Stromal cell of bone marrow (primary cell): ENCODE results near the gene WDR33.
"Not testable (repeated sequence)": the region's sequence is repeated elsewhere in the genome, so short reads cannot be mapped to it uniquely, and the experiment has no call there.

Source experiments
- DNase-seq: peaks from one replicate; pipeline ENCODE4 v3.0.0-alpha.2; 2012; ENCODE audit warnings: low read depth

WDR33 gene

DNA sequence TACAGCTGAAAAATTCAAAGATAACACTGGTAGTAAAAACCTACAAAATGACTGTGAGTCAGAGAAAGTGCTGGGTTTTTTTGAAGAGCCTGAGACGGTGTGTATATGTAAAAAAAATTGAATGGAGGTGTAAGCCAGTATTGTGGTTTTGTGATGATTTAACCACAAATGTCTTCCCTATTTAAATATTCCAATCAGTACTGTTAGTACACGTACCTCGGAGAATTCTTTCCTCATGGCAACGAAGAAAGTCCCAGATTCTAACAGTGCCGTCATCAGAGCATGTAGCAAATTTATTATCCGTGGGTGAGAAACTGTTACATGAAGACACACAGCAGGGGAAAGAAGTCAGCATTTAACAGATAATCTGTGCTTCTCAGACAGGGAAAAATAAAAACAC is 48.1 kb downstream of the WDR33 start:
- no peak for DNase-seq

DNA sequence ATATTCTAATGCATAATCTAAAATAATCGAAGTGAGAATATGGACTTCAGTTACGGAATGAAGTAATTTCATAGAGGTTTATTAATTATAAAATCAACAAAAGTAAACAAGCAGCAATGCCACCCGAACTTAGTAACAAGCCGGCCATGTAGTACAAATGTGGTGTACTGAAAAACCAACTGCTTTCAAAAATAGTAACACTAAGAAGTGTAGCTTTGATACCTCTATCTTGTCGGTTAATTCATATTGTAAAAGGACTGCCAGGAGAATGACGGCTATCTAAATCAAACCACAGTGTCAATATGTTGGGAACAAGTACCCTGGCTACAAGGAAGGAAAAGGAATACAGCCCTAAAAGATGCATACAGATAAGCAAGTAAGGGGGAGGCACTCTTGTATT is 48.5 kb downstream of the WDR33 start:
- no peak for DNase-seq

- DNase-seq = no peak
Measured at GRCh38 chr2:127759931-127760330, 51.0 kb downstream of the WDR33 start.

- no peak for DNase-seq
Measured at GRCh38 chr2:127754186-127754585, 56.8 kb downstream of the WDR33 start.

GRCh38 chr2:127753374-127753773 is 57.6 kb downstream of the WDR33 start:
- no peak for DNase-seq

GRCh38 chr2:127749537-127749936 is 61.4 kb downstream of the WDR33 start:
- not testable (repeated sequence) for DNase-seq

- DNase-seq = no peak
Measured at GRCh38 chr2:127747621-127748020, 63.4 kb downstream of the WDR33 start.

GRCh38 chr2:127743477-127744026 is 67.4 kb downstream of the WDR33 start:
- DNase-seq = no peak

GRCh38 chr2:127740665-127741288 is 70.2 kb downstream of the WDR33 start:
- DNase-seq = no peak

DNA sequence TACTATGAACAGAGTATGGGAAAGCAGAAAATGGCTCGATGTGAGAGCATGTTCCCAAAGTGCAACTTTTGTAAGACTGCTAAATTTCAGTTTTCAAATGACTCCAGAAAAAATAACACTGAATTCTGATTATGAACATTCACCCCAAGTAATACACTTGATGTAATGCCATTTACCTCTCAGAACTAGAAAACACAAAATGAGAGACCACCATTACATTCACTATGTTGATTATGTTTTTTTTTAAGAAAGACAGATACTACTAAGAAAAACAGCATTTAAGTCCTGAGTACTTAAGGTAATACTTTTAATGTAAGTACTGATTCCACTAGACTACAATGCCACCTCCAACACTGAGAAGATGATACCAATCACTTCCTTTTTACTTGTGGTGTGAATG is 71.2 kb downstream of the WDR33 start:
- DNase-seq = no peak

DNA sequence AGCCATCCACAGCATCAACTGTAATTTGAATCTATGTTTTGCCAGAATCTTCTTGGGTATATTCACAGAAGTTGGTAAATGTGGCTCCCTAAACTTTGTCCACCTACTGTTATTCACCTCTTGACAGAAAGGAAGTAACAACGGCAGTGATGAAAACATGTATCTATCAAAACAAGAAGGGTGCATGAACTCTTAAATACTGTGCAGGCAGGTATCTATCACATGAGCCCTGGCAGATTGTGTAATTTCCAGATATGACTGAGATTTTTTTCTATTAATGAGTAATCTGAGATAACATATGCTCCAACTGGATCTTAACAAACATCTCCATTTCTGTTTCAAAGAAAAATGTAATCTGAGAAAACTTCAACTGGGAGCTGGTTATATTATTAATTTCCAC is 73.1 kb downstream of the WDR33 start:
- no peak for DNase-seq

- DNase-seq = no peak
Measured at GRCh38 chr2:127735537-127736399, 75.2 kb downstream of the WDR33 start.

- no peak for DNase-seq
Measured at GRCh38 chr2:127735044-127735443, 75.9 kb downstream of the WDR33 start.

- peak; percentile 5 for DNase-seq
Measured at GRCh38 chr2:127733816-127734537, 77.0 kb downstream of the WDR33 start.

DNA sequence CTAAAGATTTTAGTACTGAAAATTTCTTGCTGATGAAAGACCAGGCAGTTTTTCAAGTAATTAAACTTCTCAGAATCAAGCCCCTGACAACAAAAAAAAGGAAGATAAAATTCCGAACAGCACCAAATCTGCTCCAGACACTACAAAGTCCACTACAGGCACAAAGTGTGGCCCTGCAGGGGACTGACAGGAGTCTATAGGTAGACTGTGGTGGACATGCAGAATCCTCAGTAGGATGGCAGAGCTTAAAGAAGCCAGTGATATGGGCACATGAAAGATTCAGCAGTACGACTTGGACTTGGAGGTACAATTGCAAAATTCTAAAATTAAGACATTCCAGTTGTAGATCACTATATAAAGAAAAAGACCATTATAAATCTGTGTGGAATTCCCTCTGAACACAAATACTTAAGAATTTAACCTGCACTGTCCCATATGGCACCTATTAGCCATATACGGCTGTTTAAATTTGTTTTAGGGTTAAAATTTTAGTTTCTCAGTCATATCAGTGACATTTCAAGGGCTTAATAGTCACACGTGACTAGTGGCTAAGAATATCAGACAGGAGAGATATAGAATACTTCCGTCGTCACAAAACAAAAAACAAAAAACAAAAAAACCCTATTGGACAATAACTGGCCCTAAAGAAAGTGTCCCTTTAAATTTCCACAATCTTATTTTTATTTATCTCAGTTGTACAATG is 77.7 kb downstream of the WDR33 start:
- DNase-seq = no peak

DNA sequence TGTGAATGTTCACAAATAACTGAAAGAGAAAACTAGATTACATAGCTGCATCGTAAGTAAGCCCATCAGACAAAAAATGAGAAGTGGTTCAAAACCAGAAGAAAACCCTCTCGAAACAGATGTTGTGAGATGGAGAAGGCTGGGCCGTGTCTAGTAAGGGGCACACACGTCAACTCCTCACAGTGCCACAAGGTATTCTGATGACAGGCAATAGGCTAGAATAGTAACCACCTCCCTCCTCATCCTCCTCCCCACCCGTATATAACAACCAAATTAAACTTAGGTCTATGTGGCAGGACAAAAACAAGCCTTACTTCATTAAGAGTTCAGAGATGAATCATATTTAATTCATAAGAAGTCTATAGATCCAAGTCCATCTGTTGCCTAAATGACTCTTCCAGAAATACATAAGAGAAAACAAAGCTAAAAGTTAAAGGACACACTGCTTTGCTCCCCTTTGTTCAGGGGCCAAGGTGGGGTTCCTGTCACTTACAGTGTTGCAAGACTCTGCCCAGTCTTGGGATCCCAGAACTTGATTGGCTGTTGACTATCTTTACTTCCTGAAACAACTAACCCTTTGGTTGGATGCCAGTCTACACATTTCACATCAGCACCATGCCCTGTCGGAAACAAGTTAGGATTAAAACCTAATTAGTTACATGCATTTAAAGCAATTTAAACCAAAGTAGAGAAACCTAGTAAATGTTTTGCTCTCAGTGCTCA is 84.7 kb downstream of the WDR33 start:
- DNase-seq = no peak

- DNase-seq = no peak
Measured at GRCh38 chr2:127722807-127723206, 88.2 kb downstream of the WDR33 start.

- DNase-seq = no peak
Measured at GRCh38 chr2:127721978-127722355, 89.0 kb downstream of the WDR33 start.

- DNase-seq = no peak
Measured at GRCh38 chr2:127721311-127721977, 89.5 kb downstream of the WDR33 start.

DNA sequence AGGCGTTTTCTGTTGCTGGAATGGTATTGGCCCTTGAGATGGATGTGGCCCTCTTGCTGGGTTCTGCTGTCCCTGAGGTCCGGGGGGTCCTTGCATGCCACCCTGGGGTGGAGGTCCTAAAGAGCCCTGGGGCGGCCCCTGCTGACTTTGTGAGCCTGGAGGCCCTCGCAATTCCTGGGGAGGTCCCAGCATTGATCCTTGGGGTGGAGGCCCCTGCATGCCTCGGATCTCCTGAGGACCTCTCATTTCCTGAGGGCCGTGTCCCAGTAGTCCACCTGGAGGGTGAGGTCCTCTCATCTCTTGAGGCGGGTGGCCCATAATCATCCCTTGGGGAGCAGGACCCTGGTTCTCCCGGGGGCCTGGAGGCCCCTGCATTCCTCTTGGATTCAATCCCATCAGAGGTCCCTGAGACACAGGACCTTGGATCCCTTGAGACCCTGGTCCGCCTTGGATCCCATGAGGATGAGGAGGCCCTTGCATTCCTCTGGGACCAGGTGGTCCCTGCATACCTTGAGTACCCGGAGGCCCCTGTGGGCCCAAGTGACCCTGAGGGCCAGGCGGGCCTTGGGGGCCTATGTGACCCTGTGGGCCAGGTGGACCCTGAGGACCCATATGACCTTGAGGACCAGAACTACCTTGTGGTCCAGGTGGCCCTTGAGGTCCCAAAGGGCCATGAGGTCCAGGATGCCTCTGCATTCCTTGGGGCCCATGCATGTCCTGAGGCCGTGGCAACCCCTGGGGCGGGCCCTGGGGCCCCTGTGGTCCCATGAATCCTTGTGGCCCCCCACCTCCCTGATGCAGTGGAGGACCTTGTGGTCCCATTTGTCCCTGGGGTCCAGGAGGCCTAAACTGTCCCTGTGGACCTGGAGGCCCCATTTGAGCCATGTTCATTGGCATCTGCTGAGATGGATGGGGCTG is 91.4 kb downstream of the WDR33 start:
- no peak for DNase-seq
